ENCODE measurements around the gene RYR3.

The RYR3 gene

DNA sequence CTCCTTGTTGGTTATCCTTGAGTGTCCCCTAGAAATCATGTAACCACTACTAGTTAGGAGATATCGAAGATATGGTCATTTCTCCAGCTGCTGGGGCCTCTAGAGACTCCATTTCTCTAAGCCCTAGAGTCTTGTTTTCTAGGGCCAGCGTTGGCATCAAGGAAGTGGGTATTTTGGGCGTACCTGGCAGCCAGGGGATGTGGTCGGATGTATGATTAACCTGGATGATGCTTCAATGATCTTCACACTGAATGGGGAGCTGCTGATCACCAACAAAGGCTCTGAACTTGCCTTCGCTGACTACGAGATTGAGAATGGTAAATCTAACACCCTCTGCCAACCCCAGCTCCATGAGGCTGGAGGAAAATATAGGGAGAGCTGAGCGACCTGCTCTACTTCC is 325.5 kb downstream of the RYR3 start:
- no peak overlapping the region for H3K4me2 ChIP-seq (ENCODE audit: low read depth, low read length, poor library complexity, severe bottlenecking)
- H3K4me3 ChIP-seq (ENCODE audit: low read length, poor library complexity, severe bottlenecking): no peak overlapping the region
- H3F3A ChIP-seq (ENCODE audit: low read depth): peaks cover 6% of the 10 kb centered on the region; the same call in 1 of the 2 replicates
- H3K27me3 ChIP-seq (ENCODE audit: insufficient read depth, low read length, poor library complexity, severe bottlenecking): no peaks in the 10 kb centered on the region
- no peaks in the 10 kb centered on the region for H3K9me3 ChIP-seq (ENCODE audit: insufficient read depth, low read depth, low read length)
- H3K79me2 ChIP-seq (ENCODE audit: insufficient read depth, low read length): no peaks in the 10 kb centered on the region
- H3K9ac ChIP-seq (ENCODE audit: low read depth, low read length, poor library complexity, severe bottlenecking): no peak overlapping the region
- H3K4me1 ChIP-seq (ENCODE audit: insufficient read depth, low read length, poor library complexity, severe bottlenecking): peaks cover 23% of the 10 kb centered on the region
- TF ChIP-seq, protein P1, sequence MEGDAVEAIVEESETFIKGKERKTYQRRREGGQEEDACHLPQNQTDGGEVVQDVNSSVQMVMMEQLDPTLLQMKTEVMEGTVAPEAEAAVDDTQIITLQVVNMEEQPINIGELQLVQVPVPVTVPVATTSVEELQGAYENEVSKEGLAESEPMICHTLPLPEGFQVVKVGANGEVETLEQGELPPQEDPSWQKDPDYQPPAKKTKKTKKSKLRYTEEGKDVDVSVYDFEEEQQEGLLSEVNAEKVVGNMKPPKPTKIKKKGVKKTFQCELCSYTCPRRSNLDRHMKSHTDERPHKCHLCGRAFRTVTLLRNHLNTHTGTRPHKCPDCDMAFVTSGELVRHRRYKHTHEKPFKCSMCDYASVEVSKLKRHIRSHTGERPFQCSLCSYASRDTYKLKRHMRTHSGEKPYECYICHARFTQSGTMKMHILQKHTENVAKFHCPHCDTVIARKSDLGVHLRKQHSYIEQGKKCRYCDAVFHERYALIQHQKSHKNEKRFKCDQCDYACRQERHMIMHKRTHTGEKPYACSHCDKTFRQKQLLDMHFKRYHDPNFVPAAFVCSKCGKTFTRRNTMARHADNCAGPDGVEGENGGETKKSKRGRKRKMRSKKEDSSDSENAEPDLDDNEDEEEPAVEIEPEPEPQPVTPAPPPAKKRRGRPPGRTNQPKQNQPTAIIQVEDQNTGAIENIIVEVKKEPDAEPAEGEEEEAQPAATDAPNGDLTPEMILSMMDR (conservative IDR thresholded peaks at IDR 0.05; ENCODE audit: low read length): no peak
- TF ChIP-seq EZH2phosphoT487 (IDR thresholded peaks at IDR 0.05; ENCODE audit: borderline replicate concordance): no peak
- H4K20me1 ChIP-seq (ENCODE audit: insufficient read depth, low read length, poor library complexity, severe bottlenecking): no peaks in the 10 kb centered on the region
- H2AFZ ChIP-seq (ENCODE audit: low read length): no peak overlapping the region
- H3K9me2 ChIP-seq (replicated peaks; ENCODE audit: low read depth, low read length): no peaks in the 10 kb centered on the region
- H3K36me3 ChIP-seq (ENCODE audit: insufficient read depth, low read length): no peaks in the 10 kb centered on the region

- no peak for TF ChIP-seq EZH2phosphoT487 (IDR thresholded peaks at IDR 0.05; ENCODE audit: borderline replicate concordance)
- TF ChIP-seq, protein P1 (conservative IDR thresholded peaks at IDR 0.05; ENCODE audit: low read length): no peak
- no peak overlapping the region for H3K9ac ChIP-seq (ENCODE audit: low read depth, low read length, poor library complexity, severe bottlenecking)
- H3K9me2 ChIP-seq (replicated peaks; ENCODE audit: low read depth, low read length): no peaks in the 10 kb centered on the region
- no peaks in the 10 kb centered on the region for H3K9me3 ChIP-seq (ENCODE audit: insufficient read depth, low read depth, low read length)
- H3K27me3 ChIP-seq (ENCODE audit: insufficient read depth, low read length, poor library complexity, severe bottlenecking): no peaks in the 10 kb centered on the region
- no peaks in the 10 kb centered on the region for H4K20me1 ChIP-seq (ENCODE audit: insufficient read depth, low read length, poor library complexity, severe bottlenecking)
- H3F3A ChIP-seq (ENCODE audit: low read depth): peaks cover 6% of the 10 kb centered on the region; the same call in 1 of the 2 replicates
- no peaks in the 10 kb centered on the region for H3K79me2 ChIP-seq (ENCODE audit: insufficient read depth, low read length)
- 0 out of 2 replicates have a peak overlapping the region, but pooled peaks have one; percentile 20 for H2AFZ ChIP-seq (ENCODE audit: low read length)
- no peaks in the 10 kb centered on the region for H3K36me3 ChIP-seq (ENCODE audit: insufficient read depth, low read length)
- no peak overlapping the region for H3K4me2 ChIP-seq (ENCODE audit: low read depth, low read length, poor library complexity, severe bottlenecking)
- H3K4me1 ChIP-seq (ENCODE audit: insufficient read depth, low read length, poor library complexity, severe bottlenecking): peaks cover 24% of the 10 kb centered on the region
- H3K4me3 ChIP-seq (ENCODE audit: low read length, poor library complexity, severe bottlenecking): no peak overlapping the region
These were observed 326.2 kb downstream of the RYR3 start for GRCh38 chr15:33636958-33637357.

- no peaks in the 10 kb centered on the region for H4K20me1 ChIP-seq (ENCODE audit: insufficient read depth, low read length, poor library complexity, severe bottlenecking)
- no peaks in the 10 kb centered on the region for H3K9me3 ChIP-seq (ENCODE audit: insufficient read depth, low read depth, low read length)
- H3K4me1 ChIP-seq (ENCODE audit: insufficient read depth, low read length, poor library complexity, severe bottlenecking): peaks cover 24% of the 10 kb centered on the region
- no peak overlapping the region for H3K4me3 ChIP-seq (ENCODE audit: low read length, poor library complexity, severe bottlenecking)
- no peak overlapping the region for H3K4me2 ChIP-seq (ENCODE audit: low read depth, low read length, poor library complexity, severe bottlenecking)
- H3K9ac ChIP-seq (ENCODE audit: low read depth, low read length, poor library complexity, severe bottlenecking): no peak overlapping the region
- no peak overlapping the region for H2AFZ ChIP-seq (ENCODE audit: low read length)
- no peaks in the 10 kb centered on the region for H3K79me2 ChIP-seq (ENCODE audit: insufficient read depth, low read length)
- no peaks in the 10 kb centered on the region for H3K36me3 ChIP-seq (ENCODE audit: insufficient read depth, low read length)
- TF ChIP-seq, protein P1 (conservative IDR thresholded peaks at IDR 0.05; ENCODE audit: low read length): no peak
- TF ChIP-seq EZH2phosphoT487 (IDR thresholded peaks at IDR 0.05; ENCODE audit: borderline replicate concordance): no peak
- peaks cover 6% of the 10 kb centered on the region; the same call in 1 of the 2 replicates for H3F3A ChIP-seq (ENCODE audit: low read depth)
- no peaks in the 10 kb centered on the region for H3K9me2 ChIP-seq (replicated peaks; ENCODE audit: low read depth, low read length)
- H3K27me3 ChIP-seq (ENCODE audit: insufficient read depth, low read length, poor library complexity, severe bottlenecking): no peaks in the 10 kb centered on the region
These were observed 327.7 kb downstream of the RYR3 start for GRCh38 chr15:33638453-33638852.
